ENCODE data around the gene MTHFSD.

The MTHFSD gene, protein sequence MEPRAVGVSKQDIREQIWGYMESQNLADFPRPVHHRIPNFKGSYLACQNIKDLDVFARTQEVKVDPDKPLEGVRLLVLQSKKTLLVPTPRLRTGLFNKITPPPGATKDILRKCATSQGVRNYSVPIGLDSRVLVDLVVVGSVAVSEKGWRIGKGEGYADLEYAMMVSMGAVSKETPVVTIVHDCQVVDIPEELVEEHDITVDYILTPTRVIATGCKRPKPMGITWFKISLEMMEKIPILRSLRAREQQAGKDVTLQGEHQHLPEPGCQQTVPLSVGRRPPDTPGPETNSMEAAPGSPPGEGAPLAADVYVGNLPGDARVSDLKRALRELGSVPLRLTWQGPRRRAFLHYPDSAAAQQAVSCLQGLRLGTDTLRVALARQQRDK

DNA sequence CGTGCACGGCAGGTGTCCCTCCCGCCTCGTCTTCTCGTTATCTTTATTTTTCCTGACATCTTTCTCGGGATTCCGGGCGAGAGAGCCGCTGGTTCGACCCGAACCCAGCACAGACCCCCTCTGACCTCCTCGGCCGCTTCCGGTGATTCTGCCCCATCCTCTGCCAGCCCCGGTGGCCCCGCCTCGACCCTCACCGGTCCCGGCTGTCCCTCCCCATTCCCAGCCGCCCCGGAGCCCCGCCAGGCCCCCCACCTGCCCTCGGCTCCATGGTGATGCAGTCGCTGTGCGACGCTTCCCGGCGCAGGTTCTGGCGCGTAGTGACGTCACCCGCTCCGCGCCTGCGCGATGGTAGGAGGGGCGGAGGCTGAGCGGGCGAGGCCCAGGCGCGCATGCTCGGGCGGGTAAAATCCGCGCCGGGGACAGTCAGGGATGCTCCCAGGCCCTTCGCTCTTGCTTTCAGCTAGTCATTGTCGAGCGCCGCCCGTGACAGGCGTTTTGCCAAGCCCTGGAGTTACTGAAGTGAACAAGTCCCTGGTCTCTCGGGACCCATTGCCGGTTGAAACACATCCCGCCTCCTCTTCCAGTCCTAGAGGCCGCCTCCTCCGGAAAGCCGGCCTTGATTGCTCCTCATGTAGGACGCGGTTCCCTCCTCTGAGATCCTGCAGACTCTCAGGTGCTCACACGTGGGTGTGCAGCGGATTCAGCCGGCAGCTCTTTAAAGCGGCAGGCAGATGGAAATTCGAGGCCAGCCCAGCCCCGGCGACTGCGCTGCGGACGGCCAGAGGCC, at the start of gene MTHFSD:
TSS of gene MTHFSD (minus strand) at position 319 of the 787 bp plus-strand sequence. CDS start at position 268, 51 bp downstream.
- TF ChIP-seq, protein P1, sequence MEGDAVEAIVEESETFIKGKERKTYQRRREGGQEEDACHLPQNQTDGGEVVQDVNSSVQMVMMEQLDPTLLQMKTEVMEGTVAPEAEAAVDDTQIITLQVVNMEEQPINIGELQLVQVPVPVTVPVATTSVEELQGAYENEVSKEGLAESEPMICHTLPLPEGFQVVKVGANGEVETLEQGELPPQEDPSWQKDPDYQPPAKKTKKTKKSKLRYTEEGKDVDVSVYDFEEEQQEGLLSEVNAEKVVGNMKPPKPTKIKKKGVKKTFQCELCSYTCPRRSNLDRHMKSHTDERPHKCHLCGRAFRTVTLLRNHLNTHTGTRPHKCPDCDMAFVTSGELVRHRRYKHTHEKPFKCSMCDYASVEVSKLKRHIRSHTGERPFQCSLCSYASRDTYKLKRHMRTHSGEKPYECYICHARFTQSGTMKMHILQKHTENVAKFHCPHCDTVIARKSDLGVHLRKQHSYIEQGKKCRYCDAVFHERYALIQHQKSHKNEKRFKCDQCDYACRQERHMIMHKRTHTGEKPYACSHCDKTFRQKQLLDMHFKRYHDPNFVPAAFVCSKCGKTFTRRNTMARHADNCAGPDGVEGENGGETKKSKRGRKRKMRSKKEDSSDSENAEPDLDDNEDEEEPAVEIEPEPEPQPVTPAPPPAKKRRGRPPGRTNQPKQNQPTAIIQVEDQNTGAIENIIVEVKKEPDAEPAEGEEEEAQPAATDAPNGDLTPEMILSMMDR (IDR thresholded peaks at IDR 0.05; ENCODE audit: unreplicated experiment in 3 of 3) = no peak
- peaks cover 3% of the 10 kb centered on the region for H3K9me3 Mint-ChIP-seq
- H3K4me1 Mint-ChIP-seq = peaks cover 7% of the 10 kb centered on the region
- peaks cover 48% of the 10 kb centered on the region for H3K27me3 Mint-ChIP-seq (ENCODE audit: low read depth)
- peak within 1 kb of the TSS in 2 of 3 experiments; percentile 44 to 82 for H3K27ac Mint-ChIP-seq
- H3K36me3 Mint-ChIP-seq (ENCODE audit: low read depth) = no peaks in the 10 kb centered on the region
- peak within 1 kb of the TSS; percentile 83 to 87 (median 85) for H3K4me3 Mint-ChIP-seq

DNA sequence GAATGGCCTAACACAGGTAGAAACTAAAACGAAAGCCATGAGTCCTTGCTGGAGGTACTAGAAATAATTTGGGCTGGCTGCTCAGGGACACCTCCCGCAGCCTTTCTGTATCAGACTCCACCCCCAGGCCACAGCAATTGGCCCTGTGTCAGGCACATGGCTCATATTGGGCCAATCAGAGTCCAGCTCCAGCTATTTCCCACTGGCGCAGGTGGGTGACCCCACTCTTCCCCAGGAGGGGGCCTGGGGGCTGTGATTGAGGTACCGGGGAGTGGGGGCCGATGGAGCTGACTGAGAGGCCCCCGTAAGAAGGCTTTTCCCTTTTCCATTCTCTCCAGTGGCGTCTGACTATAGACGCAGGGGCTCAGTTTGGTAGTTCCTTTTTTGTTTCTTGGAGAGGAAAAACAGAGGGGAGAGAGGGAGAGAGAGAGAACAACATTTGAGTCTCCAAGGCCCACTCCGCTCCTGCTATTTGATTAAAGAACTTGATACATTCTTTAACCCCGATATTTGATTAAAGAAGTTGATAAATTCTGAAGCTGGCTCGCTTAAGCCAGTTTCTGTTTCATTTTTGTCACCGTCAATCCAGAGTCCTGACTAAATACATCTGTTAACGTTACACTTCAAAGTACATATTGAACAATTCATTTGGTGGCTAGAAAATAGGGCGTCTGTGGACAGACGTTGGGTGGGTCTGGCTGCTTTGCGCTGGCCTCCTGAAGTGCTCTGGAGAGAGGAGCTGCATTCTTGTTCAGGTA, 49.6 kb upstream of the MTHFSD start:
- Mint-ChIP-seq H3K9me3 (no peaks in the 10 kb centered on the region), H3K4me3 (no peak overlapping the region), H3K27ac (no peak overlapping the region), H3K4me1 (peaks cover 8% of the 10 kb centered on the region), H3K27me3 (ENCODE audit: low read depth) (peaks cover 38% of the 10 kb centered on the region), H3K36me3 (ENCODE audit: low read depth) (peaks cover 4% of the 10 kb centered on the region)
- TF ChIP-seq, protein P1 (IDR thresholded peaks at IDR 0.05; ENCODE audit: unreplicated experiment in 3 of 3) = no peak

DNA sequence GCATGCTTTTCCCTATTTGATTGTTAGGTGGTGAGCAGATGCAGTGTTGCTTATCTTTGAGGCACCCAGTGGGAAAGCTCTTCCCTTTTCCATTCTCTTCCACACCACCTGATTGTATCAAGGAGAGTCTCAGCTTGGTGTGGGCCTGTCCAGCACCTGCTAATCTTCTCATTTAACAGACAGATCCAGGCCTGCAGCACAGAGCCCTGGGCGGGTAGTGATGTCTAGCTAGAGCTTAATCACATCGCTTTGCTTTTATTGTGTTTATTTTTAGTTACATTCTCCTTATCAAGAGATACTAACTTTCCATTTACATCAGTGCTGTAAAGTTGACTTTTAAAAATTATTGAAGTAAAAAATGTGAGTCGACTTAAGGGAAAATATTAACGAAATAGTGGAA, 47.5 kb upstream of the MTHFSD start:
- no peak overlapping the region for H3K4me3 Mint-ChIP-seq
- no peaks in the 10 kb centered on the region for H3K9me3 Mint-ChIP-seq
- no peak overlapping the region for H3K27ac Mint-ChIP-seq
- TF ChIP-seq, protein P1 (IDR thresholded peaks at IDR 0.05; ENCODE audit: unreplicated experiment in 3 of 3) = no peak
- H3K36me3 Mint-ChIP-seq (ENCODE audit: low read depth) = peaks cover 4% of the 10 kb centered on the region
- H3K27me3 Mint-ChIP-seq (ENCODE audit: low read depth) = peaks cover 50% of the 10 kb centered on the region
- peaks cover 22% of the 10 kb centered on the region for H3K4me1 Mint-ChIP-seq

DNA sequence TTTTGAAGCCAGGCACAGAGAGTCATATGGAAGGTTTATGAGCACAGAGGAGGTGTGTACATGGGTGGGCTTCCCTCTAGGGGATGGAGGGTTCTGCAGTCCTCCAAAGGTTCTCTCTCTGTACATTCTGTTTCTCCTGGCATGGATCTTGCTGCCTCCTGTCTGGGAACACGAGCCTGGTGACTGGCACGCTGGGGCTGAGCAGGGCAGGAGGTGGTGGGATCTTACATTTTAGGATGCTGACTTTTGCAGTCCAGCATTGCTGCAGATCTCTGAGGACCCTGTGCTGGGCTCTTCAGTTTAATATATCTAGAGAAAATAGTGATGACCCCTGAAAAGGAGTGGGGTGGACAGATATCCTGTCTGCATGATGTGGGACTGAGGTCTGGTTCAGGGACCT, 46.3 kb upstream of the MTHFSD start:
- Mint-ChIP-seq H3K27ac (no peak overlapping the region), H3K4me3 (no peak overlapping the region)
- TF ChIP-seq, protein P1 (IDR thresholded peaks at IDR 0.05; ENCODE audit: unreplicated experiment in 3 of 3) = no peak

DNA sequence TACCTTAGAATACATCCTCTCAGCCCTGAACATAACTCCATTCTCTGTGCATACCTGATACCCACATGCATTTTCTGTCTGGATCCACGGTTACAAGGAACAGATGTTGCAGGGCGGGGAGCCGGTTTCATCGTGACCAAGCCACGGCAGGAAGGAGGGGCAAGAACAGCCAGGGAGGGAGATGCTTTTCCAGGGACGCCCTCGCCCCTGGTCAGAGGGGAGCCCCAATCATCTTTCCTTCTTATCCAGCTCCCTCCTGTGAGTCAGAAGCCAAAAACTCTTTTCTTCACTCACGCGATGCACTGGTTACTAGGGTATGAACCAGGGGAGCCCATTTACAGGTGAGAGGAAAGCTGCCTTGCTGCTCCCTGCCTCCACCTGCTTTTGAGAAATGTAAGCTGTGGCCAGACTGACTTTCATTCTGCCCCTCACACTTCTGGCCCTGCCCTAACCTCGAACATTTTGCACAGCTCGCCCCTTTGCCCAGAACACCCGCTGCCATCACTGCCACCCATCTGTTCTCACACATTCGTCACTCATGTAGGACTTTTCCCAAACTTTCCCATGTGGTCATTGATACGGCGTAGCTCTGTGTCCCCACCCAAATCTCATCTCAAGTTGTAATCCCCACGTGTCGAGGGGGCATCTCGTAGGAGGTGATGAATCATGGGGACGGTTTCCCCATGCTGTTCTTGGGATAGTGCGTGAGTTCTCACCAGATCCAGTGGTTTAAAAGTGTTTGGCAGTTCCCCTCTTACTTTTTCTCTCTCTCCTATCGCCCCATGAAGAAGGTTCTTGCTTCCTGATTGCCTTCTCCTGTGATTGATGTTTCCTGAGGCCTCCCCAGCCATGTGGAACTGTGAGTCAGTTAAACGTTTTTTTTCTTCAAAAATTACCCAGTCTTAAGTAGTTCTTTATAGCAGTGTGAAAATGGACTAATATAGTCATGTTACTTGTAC, 43.9 kb upstream of the MTHFSD start:
- H3K27me3 Mint-ChIP-seq (ENCODE audit: low read depth) = peaks cover 74% of the 10 kb centered on the region
- peak overlapping the region; percentile 71 to 84 (median 77) for H3K27ac Mint-ChIP-seq
- peaks cover 4% of the 10 kb centered on the region for H3K36me3 Mint-ChIP-seq (ENCODE audit: low read depth)
- peaks cover 2% of the 10 kb centered on the region for H3K9me3 Mint-ChIP-seq
- TF ChIP-seq, protein P1 (IDR thresholded peaks at IDR 0.05; ENCODE audit: unreplicated experiment in 3 of 3) = no peak
- peak overlapping the region in 2 of 3 experiments; percentile 34 to 53 for H3K4me3 Mint-ChIP-seq
- H3K4me1 Mint-ChIP-seq = peaks cover 35% of the 10 kb centered on the region

More for the DNA sequence above, 46.3 kb upstream of the MTHFSD start:
- Mint-ChIP-seq H3K36me3 (ENCODE audit: low read depth) (peaks cover 4% of the 10 kb centered on the region), H3K9me3 (no peaks in the 10 kb centered on the region), H3K4me1 (peaks cover 23% of the 10 kb centered on the region), H3K27me3 (ENCODE audit: low read depth) (peaks cover 61% of the 10 kb centered on the region)

All from nephron (organoid).